Stomach (tissue), 9 donors: Measurements from ENCODE around the gene MCOLN2. TPM values are rescaled to one million over a fixed set of nuclear protein-coding genes. Genes with fewer than 3 reads are reported as not detected.

Experiments
- DNase-seq, 2 donors: peaks; one replicate each; pipeline versions ENCODE4 v3.0.0 to v3.0.0-alpha.2; 2013 to 2019
- H3K27ac ChIP-seq, 5 donors: fragments of 200-600 bp in 4 of 5; sonication (generic) in 4 of 5; one replicate each; pipeline ENCODE4 v1.5.1; 2013 to 2019; ENCODE audit warnings: mild to moderate bottlenecking in 1 of 5, moderate library complexity in 1 of 5
- H3K27me3 ChIP-seq, 3 donors: fragments of 200-600 bp; sonication (generic); one replicate each; pipeline ENCODE4 v1.5.1; 2017 to 2019; ENCODE audit warnings: mixed run types in 1 of 3
- H3K36me3 ChIP-seq, 4 donors: fragments of 200-600 bp; sonication (generic); 1 replicate in 3 of 4; 2 replicates in 1 of 4; pipeline ENCODE4 v1.5.1; 2016 to 2019
- H3K4me1 ChIP-seq, 4 donors: fragments of 200-600 bp; sonication (generic); one replicate each; pipeline ENCODE4 v1.5.1; 2016 to 2019
- H3K4me3 ChIP-seq, 4 donors: fragments of 200-600 bp; sonication (generic) in 3 of 4; one replicate each; pipeline ENCODE4 v1.5.1; 2016 to 2019; ENCODE audit warnings: mild to moderate bottlenecking in 1 of 4
- H3K9me3 ChIP-seq, 4 donors: fragments of 200-600 bp; sonication (generic); one replicate each; pipeline ENCODE4 v1.5.1; 2016 to 2019
- EP300 ChIP-seq: sonication (generic); formaldehyde crosslinking; IDR thresholded peaks from one replicate; pipeline ENCODE4 v1.6.1; 2017; ENCODE audit warnings: antibody characterized with exemption
- POLR2A ChIP-seq, 4 donors: fragments of 450-650 bp; IDR thresholded peaks; one replicate each; pipeline ENCODE4 v1.6.1; 2016; ENCODE audit warnings: antibody characterized with exemption in 4 of 4, control low read depth in 2 of 4, mild to moderate bottlenecking in 1 of 4, moderate library complexity in 1 of 4
- POLR2AphosphoS5 ChIP-seq, 3 donors: sonication (generic); formaldehyde crosslinking; IDR thresholded peaks; one replicate each; pipeline ENCODE4 v1.6.1; 2016; ENCODE audit warnings: antibody characterized with exemption in 3 of 3
- WGBS, 5 donors: extraction: QIAGEN DNeasy Blood & Tissue Kit in 3 of 5; methylation state at CpG; one replicate each; pipeline versions ENCODE4 v1.1.5 to v1.1.7; 2013 to 2018; 5-methylcytosine and 5-hydroxymethylcytosine counted together
- intact Hi-C: fragments of 100-400 bp; cut with DNase I; formaldehyde crosslinking; loops from one replicate; pipeline ENCODE4 v1.15.1; 2023; ENCODE audit warnings: low total_unique reads
- polyA plus RNA-seq, 3 donors: library from polyadenylated mRNA; stranded (reverse); fragments of 200-250 nt; gene quantifications; one replicate each; pipeline ENCODE4 v1.2.3, GENCODE V29; 2013
- total RNA-seq, 5 donors: library from RNA; depleted of rRNA; stranded (reverse); fragments of >200 nt; gene quantifications; one replicate each; pipeline versions ENCODE4 v1.1.0 to v1.2.3, GENCODE V29; 2014 to 2016
- TF ChIP-seq, protein P1 (sequence below), 7 experiments: fragments of 450-650 bp in 4 of 7; fragments of 200-600 bp in 3 of 7; sonication (generic) in 3 of 7; IDR thresholded peaks; one replicate each; pipeline ENCODE4 v1.5.1; 2016 to 2019; ENCODE audit warnings: antibody characterized with exemption in 7 of 7, control low read depth in 2 of 7, mild to moderate bottlenecking in 1 of 7
- donor health status: healthy with polysubstance abuse.
- donor health status: Bipolar disorder and iron deficiency.
- donor health status: healthy.

Gene MCOLN2
- total and polyA plus RNA-seq, 8 donors = 0.50 to 27.2 (median 1.8) TPM; not detected in 2

DNA sequence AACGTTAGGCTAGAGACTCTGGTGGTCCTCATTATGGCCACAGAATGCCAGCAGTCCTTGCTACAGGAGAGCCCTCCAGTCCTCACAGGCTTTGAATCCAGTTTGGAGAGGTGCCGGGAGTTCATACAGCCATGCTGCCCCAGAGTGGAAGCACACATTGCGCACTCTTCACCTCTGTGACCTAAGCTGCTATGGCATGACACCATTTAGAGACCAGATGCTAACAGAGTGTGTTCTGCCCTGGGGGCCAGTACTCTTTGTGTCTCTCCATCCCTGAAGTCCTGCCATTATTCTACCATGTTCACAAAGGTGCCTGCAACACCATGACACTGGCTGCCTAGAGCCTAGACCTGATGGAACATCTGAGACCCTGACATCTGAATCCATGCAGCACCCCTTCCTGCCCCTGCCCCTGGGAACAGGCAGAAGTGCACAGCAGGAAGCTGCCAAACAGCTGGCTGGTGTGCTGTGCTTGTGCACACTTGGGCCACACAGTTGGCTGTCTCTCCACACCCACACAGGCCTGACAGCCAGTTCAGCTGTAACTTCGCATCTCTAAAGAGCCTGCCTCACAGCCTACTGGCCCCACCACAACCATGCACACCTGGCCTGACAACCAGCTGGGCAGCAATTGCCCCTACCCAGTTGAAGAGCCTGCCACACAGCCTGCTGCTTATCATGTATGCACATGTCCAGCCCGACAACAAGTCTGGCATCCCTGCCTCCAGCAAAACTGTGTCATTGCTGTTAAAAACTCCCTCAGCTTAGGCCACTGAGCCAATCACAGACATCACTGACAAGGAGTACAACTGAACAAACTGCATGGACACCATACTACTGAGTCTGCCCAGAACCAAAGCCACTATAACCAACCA, 49.1 kb downstream of the MCOLN2 start:
- H3K36me3 ChIP-seq = no peaks in the 10 kb centered on the region
- H3K9me3 ChIP-seq = peaks cover 0 to 15% (median 11%) of the 10 kb centered on the region in 4 donors
- TF ChIP-seq EP300 (no peak), POLR2AphosphoS5 (IDR thresholded peaks at IDR 0.05) (no peak), POLR2A (IDR thresholded peaks at IDR 0.05) (no peak)
- TF ChIP-seq, protein P1, sequence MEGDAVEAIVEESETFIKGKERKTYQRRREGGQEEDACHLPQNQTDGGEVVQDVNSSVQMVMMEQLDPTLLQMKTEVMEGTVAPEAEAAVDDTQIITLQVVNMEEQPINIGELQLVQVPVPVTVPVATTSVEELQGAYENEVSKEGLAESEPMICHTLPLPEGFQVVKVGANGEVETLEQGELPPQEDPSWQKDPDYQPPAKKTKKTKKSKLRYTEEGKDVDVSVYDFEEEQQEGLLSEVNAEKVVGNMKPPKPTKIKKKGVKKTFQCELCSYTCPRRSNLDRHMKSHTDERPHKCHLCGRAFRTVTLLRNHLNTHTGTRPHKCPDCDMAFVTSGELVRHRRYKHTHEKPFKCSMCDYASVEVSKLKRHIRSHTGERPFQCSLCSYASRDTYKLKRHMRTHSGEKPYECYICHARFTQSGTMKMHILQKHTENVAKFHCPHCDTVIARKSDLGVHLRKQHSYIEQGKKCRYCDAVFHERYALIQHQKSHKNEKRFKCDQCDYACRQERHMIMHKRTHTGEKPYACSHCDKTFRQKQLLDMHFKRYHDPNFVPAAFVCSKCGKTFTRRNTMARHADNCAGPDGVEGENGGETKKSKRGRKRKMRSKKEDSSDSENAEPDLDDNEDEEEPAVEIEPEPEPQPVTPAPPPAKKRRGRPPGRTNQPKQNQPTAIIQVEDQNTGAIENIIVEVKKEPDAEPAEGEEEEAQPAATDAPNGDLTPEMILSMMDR (IDR thresholded peaks at IDR 0.05) = no peak
- no peak overlapping the region for H3K4me3 ChIP-seq
- H3K27ac ChIP-seq = no peak overlapping the region
- WGBS, 5 donors = 73 to 90% (median 84%) methylated on average over 3 to 5 of the region's 5 CpGs
- H3K27me3 ChIP-seq = no peaks in the 10 kb centered on the region
- peaks cover 4 to 16% (median 8%) of the 10 kb centered on the region in 4 donors for H3K4me1 ChIP-seq
- DNase-seq = no peak
- intact Hi-C loops = loop anchor here (10.0 kb wide), 1 partner anchor 307 kb away; the partner anchor contains the start of gene C1orf52

DNA sequence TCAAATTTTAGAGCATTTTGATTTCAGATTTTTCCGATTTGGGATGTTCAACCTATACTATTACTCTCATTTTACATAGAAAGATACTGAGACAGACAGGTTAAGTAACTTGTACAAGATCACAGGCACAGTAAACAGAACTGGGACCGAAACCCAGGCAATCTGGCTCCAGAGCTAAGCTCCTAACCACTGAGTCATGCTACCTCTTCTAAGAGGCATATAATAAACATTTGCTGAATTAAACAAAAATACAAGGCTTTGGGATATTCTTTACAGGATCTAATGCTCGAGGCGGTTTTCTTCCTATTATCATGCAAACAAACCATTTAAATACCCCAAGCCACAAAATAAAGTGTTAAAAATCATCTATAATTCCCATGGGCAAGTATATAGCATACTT, 50.3 kb downstream of the MCOLN2 start:
- Histone ChIP-seq H3K4me1 (peaks cover 4 to 16% (median 8%) of the 10 kb centered on the region in 4 donors), H3K4me3 (no peak overlapping the region), H3K36me3 (no peaks in the 10 kb centered on the region), H3K27ac (peak overlapping the region in 1 of 5 donors; percentile 81), H3K27me3 (no peaks in the 10 kb centered on the region), H3K9me3 (peaks cover 0 to 15% (median 11%) of the 10 kb centered on the region in 4 donors)
- no peak for DNase-seq
- 75 to 87% (median 83%) methylated on average over 4 of the region's 4 CpGs for WGBS, 5 donors
- intact Hi-C loops = loop anchor here (10.0 kb wide), 1 partner anchor 308 kb away; the partner anchor contains the start of gene C1orf52
- TF ChIP-seq, protein P1 (IDR thresholded peaks at IDR 0.05) = no peak
- TF ChIP-seq EP300 = no peak

DNA sequence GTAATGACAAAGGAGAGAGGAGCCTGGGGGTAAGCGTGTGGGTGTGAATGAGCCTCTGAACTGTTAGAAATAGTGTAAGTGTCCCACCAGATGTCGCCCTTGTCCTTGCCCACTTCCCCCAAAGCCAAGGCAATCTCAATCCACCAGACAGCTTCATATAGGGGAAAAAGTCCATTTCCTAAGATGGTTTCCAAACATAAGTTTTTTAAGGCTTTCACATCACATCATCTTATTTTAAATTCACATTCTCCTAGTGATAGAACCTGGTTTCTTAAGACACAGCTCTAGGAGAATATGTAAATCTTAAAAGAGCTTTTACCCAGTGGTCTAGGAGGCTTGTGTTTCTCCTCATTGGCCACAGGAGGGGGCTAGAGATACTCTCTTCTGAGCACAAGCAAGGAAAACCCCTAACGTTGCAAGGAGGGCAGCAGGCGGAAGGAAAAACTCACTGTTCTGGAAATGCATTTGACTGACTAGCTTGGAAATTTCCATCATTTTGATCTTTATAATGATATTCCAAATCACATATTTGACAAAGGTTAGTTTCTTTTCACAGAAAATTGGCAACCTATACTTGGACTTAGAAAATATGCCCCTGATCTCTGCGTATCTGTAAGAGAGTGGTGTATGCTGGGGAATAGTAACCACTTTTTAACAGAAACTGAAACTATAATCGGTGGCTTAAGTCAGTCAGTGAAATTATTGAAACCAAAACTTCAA, 52.0 kb downstream of the MCOLN2 start:
- peak overlapping the region; percentile 38 to 43 (median 40) for H3K4me3 ChIP-seq
- no peaks in the 10 kb centered on the region for H3K27me3 ChIP-seq
- DNase-seq = peak; percentile 57 to 97
- WGBS, 5 donors = 0 to 4% (median 2%) methylated on average over 6 of the region's 6 CpGs
- H3K36me3 ChIP-seq = no peaks in the 10 kb centered on the region
- H3K27ac ChIP-seq = peak overlapping the region in 4 of 5 donors; percentile 66 to 83 (median 82)
- intact Hi-C loops = loop anchor here (10.0 kb wide), 1 partner anchor 310 kb away; the partner anchor contains the start of gene C1orf52
- TF ChIP-seq POLR2AphosphoS5 (IDR thresholded peaks at IDR 0.05) (peak in 1 of 3 donors; percentile 50), POLR2A (IDR thresholded peaks at IDR 0.05) (no peak), EP300 (no peak)
- TF ChIP-seq, protein P1 (IDR thresholded peaks at IDR 0.05) = peak in 5 of 7 experiments; percentile 77 to 98 (median 90)
- peaks cover 0 to 12% (median 9%) of the 10 kb centered on the region in 4 donors for H3K9me3 ChIP-seq
- peaks cover 4 to 16% (median 8%) of the 10 kb centered on the region in 4 donors for H3K4me1 ChIP-seq

DNA sequence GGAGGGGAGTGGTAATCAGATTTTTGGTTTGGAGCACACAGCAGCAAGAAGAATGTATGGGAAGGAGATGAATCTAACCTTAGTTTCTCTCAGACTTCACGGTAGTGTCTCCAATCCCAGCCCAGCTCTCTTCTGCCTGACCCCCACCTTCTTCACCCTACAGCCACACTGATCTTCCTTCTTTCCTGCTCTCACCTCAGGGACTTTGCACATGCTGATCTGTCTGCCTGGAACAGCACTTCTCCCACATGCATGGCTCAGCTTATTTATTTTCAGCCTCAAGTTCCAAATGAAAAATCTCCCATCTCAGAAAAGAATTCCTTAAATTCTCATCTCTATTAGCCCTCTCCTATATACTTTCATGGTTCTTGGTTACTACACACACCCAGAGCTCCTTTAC, 55.1 kb downstream of the MCOLN2 start:
- Histone ChIP-seq H3K27ac (no peak overlapping the region), H3K4me1 (peaks cover 4 to 16% (median 8%) of the 10 kb centered on the region in 4 donors), H3K36me3 (no peaks in the 10 kb centered on the region), H3K9me3 (no peaks in the 10 kb centered on the region), H3K27me3 (no peaks in the 10 kb centered on the region), H3K4me3 (no peak overlapping the region)
- WGBS, 5 donors = 68 to 91% (median 88%) methylated on average over 1 of the region's 1 CpG
- no peak for DNase-seq
- intact Hi-C loops = loop anchor here (10.0 kb wide), 1 partner anchor 313 kb away; the partner anchor contains the start of gene C1orf52
- TF ChIP-seq, protein P1 (IDR thresholded peaks at IDR 0.05) = no peak
- TF ChIP-seq POLR2A (IDR thresholded peaks at IDR 0.05) = no peak
- TF ChIP-seq POLR2AphosphoS5 (IDR thresholded peaks at IDR 0.05) = no peak
- TF ChIP-seq EP300 = no peak
